Stomach (tissue), 4 donors: ENCODE results near the gene TMEM40.

ENCODE experiments used
- CTCF ChIP-seq, 7 experiments: fragments of 450-650 bp in 4 of 7; fragments of 200-600 bp in 3 of 7; sonication (generic) in 3 of 7; IDR thresholded peaks; one replicate each; pipeline ENCODE4 v1.5.1; 2016 to 2019; ENCODE audit warnings: antibody characterized with exemption in 7 of 7, control low read depth in 2 of 7, mild to moderate bottlenecking in 1 of 7
- EP300 ChIP-seq: sonication (generic); formaldehyde crosslinking; IDR thresholded peaks from one replicate; pipeline ENCODE4 v1.6.1; 2017; ENCODE audit warnings: antibody characterized with exemption
- POLR2A ChIP-seq, 4 donors: fragments of 450-650 bp; IDR thresholded peaks; one replicate each; pipeline ENCODE4 v1.6.1; 2016; ENCODE audit warnings: antibody characterized with exemption in 4 of 4, control low read depth in 2 of 4, mild to moderate bottlenecking in 1 of 4, moderate library complexity in 1 of 4
- POLR2AphosphoS5 ChIP-seq, 3 donors: sonication (generic); formaldehyde crosslinking; IDR thresholded peaks; one replicate each; pipeline ENCODE4 v1.6.1; 2016; ENCODE audit warnings: antibody characterized with exemption in 3 of 3

- TF ChIP-seq CTCF (IDR thresholded peaks at IDR 0.05) (no peak), POLR2A (IDR thresholded peaks at IDR 0.05) (no peak), EP300 (no peak), POLR2AphosphoS5 (IDR thresholded peaks at IDR 0.05) (no peak)
Observed at GRCh38 chr3:12743583-12743982, 15.5 kb downstream of the TMEM40 start.
